Measurements from ENCODE around the gene ERMP1.

Gene ERMP1

GRCh38 chr9:5853617-5854016, 20.7 kb upstream of the ERMP1 start:
- DNase-seq (ENCODE audit: low read depth, low spot score) = no peak

DNA sequence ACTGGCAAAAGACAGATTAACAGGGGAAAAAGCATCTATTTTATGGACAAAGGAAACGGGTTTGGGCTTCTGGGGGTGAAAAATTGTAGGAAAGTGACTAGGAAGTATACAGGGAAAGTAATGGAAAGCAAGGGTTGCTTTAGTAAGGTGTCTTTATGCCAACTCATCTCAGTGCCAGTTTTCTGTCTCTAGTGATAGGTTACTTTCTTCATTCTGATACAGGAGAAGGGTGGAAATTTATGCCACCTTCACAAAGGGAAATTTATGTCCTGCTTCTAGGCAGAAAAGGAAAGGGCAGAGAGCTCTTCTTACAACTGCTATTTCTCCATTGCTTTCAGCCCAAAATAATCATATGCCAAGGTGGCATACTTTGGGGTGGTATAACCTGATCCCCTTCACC, 20.1 kb upstream of the ERMP1 start:
- no peak for DNase-seq (ENCODE audit: low read depth, low spot score)

DNA sequence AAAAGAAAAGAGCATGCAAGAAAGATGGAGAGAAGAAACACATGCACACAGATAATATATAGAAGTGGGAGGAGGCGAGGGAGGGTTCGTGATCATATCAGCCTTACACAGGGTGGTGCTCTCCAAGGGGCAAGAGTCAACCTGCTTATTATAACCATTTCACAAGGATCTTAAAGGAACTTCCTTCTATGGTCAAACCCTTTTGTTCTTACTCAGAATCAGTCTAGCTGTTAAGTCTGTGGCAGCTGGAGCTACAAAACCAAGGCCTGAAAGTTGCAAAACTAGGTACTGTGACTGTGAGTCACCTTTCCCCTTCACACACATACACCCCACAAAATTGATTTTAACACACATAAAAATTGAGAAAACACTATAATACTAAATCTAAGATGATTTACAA, 18.5 kb upstream of the ERMP1 start:
- no peak for DNase-seq (ENCODE audit: low read depth, low spot score)

DNA sequence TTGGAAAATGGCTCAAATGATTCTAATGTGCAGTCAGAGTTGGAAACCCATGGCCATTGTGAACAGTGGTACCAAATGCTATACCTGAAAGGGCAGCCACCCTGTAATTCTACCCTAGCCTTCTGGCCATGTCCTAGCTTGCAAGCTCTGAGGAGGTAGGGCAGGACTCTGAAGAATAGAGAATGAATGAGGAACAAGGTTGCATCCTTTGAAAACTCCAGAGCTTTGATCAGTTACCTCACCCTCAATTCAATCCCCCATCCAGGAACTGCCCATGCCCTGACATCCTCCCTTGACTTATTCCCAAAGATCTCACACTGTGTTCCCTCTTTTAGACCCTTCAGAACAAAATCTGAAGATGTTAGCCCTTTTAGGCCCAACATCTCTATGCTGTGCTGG, 17.8 kb upstream of the ERMP1 start:
- no peak for DNase-seq (ENCODE audit: low read depth, low spot score)

DNA sequence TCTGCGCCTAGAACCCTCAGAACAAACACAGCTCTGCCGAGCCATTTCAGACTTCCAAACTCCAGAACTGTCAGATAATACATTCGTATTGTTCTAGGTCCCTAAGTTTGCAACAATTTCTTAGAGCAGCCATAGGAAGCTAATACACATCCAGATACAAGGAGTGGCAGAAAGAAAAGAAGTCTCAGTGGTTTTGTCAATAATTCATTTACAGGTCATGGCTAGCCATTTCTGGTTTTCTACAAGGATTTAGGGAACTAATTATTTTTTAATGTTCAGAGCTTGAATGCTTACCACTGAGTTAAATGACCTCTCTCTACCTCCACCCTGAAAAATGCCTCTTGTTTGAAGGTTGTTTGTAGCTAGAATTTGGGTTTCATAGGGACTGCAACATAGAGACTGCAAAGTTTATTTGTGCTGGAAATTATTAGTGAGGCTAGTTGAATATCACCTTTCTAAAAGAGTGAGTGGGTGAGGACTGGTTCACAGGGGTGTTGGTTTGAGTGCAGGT, 15.5 kb upstream of the ERMP1 start:
- DNase-seq (ENCODE audit: low read depth, low spot score) = no peak

DNA sequence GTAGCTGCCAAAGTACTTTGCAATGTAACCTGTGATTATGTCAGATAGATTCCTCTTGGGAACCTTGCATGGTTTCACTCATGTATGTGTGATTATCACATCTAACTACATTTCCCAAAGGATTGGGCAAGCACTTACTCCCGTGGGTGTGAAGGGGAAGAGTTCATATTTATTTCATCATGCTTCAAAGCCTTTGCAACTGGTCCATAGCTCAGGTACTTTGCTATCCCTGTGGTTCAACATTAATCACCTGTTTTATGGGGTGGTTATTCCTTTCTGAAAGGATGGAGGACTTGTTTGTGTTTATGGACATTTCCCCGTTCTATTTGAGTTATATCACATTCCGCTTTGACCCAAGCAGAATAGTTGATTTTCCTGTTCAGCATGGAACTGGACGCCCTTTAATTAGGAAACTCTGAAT, 13.6 kb upstream of the ERMP1 start:
- no peak for DNase-seq (ENCODE audit: low read depth, low spot score)

GRCh38 chr9:5846096-5846495, 13.2 kb upstream of the ERMP1 start:
- no peak for DNase-seq (ENCODE audit: low read depth, low spot score)

- no peak for DNase-seq (ENCODE audit: low read depth, low spot score)
These were observed 12.2 kb upstream of the ERMP1 start for GRCh38 chr9:5845157-5845531.

DNA sequence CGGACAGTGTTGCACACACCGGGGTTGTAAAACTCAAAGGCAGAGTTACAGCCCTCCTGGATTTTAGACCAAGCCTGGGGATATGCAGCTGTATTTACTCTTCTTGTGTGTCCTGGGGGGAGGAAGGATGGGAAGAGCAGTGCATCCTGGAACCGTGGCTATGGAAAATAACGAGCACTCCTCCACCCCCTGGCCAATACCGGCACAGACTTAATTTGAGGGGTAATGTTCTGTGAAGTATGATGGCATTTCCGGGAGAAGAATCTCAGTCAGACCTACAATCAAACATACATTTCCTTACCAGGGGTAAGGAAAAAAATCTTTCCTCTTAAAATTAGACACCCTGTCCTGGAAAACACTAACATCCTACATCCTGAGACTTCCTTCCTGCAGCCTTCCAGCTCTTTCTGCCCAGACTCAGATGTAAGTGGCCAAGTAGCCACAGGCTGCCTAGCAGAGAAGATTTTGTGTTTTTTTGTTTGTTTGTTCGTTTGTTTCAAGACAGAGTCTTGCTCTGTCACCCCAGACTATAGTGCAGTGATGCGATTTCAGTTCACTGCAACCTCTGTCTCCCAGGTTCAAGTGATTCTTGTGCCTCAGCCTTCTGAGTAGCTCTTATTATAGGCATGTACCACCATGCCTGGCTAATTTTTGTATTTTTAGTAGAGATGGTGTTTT, 11.0 kb upstream of the ERMP1 start:
- DNase-seq (ENCODE audit: low read depth, low spot score) = peak; percentile 57

- DNase-seq (ENCODE audit: low read depth, low spot score) = no peak
These were observed 10.2 kb upstream of the ERMP1 start for GRCh38 chr9:5842929-5843793.

GRCh38 chr9:5841771-5842573, 9.1 kb upstream of the ERMP1 start:
- DNase-seq (ENCODE audit: low read depth, low spot score) = no peak

- DNase-seq (ENCODE audit: low read depth, low spot score) = no peak
These were observed 7.9 kb upstream of the ERMP1 start for GRCh38 chr9:5840788-5841187.

GRCh38 chr9:5839572-5839902, 6.6 kb upstream of the ERMP1 start:
- no peak for DNase-seq (ENCODE audit: low read depth, low spot score)

GRCh38 chr9:5838884-5839571, 6.1 kb upstream of the ERMP1 start:
- no peak for DNase-seq (ENCODE audit: low read depth, low spot score)

GRCh38 chr9:5835808-5836207, 2.9 kb upstream of the ERMP1 start:
- DNase-seq (ENCODE audit: low read depth, low spot score) = no peak

GRCh38 chr9:5834214-5834613, 1.3 kb upstream of the ERMP1 start:
- no peak for DNase-seq (ENCODE audit: low read depth, low spot score)

- DNase-seq (ENCODE audit: low read depth, low spot score) = no peak
These were observed 813 bp downstream of the ERMP1 start for GRCh38 chr9:5832071-5832537.

DNA sequence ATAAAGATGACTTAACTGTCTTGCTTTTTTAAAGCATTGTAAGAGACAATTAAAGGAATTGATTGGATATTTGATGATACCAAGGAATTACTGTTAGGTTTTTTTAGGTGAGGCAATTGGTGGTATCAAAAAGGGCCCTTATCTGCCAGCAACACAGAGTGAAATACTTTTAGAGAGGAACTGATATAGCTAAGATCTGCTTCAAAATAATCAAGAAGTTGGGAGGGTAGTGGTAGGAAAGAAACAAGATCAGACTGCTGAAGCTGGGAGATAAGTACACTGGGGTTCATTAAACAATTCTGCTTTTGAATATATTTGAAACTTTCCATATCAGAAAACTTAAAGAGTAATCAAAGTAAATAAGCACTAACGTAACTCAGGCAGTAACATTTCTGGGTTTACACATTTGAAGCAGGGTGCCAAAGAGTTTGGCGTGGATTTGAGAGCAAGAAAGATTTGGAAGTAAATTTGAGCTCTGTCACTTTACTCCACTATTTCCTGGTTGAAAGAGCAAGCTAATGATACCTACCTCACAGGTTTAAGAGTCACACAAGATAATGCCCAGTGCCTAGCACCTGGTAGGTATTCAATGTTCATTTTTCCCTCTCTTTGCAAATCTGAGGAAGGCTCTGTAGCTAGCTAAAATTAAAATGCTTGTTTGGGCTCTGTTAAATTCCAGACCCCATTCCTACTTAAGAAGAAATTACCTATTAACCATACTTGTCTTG, 6.9 kb downstream of the ERMP1 start:
- DNase-seq (ENCODE audit: low read depth, low spot score) = no peak

DNA sequence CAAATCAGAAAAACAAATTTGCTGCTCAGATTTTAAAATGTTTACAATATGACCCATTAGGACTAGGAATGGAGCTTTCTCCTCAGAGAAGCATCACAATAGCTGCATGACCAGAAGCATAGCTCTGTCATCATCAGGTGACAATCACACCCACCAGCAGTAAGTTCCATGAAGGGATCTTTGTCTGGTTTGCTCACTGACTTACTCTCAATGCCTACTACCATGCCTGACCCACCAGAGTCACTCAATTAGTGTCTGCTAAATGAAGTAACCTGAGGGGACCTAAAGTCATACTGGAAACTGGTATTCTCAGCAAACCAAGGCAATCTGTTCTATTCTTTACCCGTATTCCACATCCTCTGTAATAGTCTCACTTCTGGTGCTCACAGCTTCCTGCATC, 7.7 kb downstream of the ERMP1 start:
- DNase-seq (ENCODE audit: low read depth, low spot score) = no peak

DNA sequence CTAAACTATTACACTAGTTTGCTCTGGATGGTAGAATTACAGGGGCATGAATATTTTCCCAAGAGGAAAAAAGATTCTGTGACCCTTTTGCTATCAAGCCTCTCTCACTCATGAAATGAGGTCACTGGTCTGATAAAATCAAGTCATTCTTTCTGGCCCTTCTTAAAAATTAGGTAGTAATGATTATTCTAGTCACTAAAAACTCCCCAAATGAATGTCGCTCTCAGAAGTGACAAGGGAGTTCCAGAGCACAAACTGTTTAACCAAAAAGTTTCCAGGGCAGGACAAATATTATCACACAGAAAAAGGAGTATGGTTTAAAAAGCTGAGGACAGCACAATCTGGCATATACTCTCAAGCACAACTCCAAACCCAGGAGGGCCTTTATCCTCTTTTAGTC, 12.5 kb downstream of the ERMP1 start:
- DNase-seq (ENCODE audit: low read depth, low spot score) = no peak

DNA sequence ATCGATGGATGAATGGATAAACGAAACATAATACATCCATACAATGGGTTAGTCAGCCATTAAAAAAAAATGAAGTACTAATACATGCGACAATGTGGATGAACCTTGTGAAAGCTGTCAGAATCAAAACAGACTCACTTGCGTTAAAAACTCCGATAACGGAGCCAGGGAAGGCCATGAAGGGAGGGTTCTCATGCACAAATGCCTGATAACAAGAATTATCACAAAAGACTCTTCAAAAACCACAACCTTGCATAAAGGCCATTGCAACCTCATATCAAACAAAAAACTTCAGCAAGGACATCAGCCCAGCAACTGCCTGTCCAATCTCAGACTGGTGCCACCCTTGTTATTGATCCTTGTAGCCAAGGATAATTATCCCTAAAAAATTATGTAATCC, 13.7 kb downstream of the ERMP1 start:
- no peak for DNase-seq (ENCODE audit: low read depth, low spot score)
